Melanocyte of skin (primary cell): ENCODE measurements around the gene LYPD5. TPM values are rescaled to one million over a fixed set of nuclear protein-coding genes. Genes with fewer than 3 reads are reported as not detected.

Experiments used
- total RNA-seq, 2 donors: library from RNA; depleted of rRNA; stranded (reverse); fragments of >200 nt; gene quantifications; 2 replicates each; pipeline ENCODE4 v1.2.3, GENCODE V29; 2012

Gene LYPD5, protein sequence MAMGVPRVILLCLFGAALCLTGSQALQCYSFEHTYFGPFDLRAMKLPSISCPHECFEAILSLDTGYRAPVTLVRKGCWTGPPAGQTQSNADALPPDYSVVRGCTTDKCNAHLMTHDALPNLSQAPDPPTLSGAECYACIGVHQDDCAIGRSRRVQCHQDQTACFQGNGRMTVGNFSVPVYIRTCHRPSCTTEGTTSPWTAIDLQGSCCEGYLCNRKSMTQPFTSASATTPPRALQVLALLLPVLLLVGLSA
- 1 to 10 TPM; 1.0 to 3.0 TPM for total RNA-seq

DNA sequence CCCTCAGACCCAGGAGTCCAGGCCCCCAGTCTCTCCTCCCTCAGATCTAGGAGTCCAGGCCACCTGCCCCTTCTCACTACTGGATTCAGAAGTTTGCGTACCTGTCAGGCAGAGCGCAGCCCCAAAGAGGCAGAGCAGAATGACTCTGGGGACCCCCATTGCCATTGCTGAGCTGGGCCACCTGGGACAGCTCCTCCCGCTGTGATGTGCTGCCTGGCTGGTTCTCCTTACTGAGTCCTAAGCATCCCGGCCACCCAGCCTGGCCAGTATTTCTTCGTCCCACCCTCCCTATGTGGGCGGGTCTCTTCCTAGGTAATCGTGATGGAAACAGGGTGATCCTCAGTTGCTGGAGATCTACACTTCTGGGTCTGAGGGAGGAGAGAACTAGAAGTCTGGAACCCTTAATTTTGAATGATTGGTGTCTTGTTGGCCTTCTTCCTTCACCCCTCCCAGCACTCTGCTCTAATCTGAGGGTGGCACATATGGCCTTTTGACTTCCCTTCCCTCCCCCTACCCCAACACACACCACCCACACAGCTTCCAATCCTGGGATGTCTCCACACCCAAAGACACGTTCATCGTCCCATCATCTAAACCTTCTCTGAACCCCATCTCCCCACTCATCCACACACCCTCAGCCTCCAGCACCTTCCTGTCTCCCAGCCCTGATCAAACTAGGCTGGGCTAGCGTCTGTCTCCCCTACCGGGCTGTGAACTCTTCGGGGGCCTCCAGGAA lies at the start of gene LYPD5:
Gene LYPD5, minus strand, starts transcription at position 232 of the 736 bp plus-strand sequence. Its CDS starts 67 bp downstream, at position 165.

DNA sequence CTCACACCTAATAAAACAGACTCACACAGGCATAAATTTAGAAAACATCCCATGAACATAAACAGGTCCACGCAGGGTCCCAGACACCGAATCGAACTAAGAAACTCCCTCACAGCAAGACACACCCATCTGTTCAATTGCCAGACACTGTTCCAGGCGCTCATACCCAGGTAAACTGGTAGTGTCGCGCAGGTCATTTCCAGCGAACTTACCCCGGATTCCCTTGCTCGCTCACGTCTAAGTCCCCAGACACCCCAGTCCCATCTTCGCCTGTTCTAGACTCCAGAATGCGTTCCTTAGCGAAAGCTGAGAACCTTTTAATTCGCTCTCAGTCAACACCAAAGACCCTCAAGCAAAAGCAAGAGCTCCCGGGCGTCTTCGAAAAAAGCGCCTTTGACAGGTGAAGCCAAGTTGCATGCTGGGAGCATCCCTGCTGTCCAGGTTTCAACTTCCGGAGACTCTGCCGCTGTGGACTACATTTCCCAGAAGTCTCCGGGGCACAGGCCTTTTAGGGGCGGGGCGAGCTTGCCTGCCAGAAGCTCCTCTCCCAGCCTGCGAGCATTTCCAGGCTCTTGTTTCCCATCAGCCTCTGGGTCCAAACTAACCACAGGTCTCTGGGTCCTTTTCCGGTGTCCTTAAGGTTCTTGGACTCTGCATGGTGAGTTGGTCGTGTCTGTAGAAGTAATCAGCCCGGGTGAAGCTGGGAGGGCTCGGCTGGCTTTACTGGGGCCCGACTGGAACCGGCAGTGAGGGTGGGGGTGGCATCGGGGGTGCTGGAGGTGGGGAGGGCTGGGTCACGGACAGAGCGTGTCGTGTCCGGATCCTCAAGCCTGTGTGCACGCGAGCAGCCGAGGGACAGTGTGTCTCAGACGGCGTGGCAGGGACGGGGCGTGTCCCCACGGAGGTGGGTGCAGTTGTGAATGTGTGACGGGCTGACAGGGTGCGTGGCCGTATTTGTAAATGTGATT lies 24.8 kb upstream of the LYPD5 start, which contains the start of gene ZNF283:
Gene ZNF283, plus strand, starts transcription at position 535 of the 968 bp plus-strand sequence. CDS start 6,184 bp downstream, outside the sequence.

GRCh38 chr19:43780706-43781525 lies 21.3 kb downstream of the LYPD5 start, which contains the start of gene KCNN4:
Gene KCNN4 (minus strand): TSS chr19:43780973. CDS start chr19:43780861, 112 bp downstream.

DNA sequence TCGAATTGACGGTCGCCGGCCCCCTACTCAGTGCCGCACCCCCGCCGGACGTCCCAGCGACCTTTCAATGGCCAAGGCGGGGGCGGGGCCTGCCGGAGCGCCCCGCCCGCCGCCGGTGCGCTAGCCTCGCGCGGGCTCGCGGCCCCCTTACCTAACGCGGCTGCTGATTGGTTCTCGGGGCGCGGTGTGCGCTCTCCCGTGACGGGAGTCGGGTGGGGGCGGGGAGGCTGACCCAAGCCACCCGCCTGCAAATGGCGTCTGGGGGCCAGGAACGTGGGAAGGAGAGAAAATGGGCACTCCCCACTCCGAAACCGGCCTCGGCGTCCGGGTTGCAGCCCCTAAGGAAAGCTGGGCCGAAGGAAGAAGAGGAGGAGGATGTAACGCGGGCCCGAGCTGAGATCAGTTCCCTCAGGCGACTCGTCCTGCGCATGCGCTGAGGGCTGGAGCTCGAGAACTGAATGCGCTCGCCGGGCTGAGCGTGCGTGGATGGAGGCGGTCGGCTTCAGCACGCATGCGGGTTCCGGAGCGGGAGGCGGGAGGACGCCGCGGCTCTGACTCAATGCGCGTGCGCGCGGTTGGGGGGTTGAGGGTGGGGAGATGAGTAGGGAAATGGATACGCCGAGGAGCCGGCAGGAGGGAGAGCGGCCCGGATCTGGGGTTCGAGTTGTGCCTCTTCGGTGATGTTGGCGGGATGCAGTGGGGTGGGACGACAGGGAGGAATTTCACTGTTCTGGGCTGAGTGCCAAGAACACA lies 47.6 kb downstream of the LYPD5 start, which contains the start of gene SMG9:
Gene SMG9, minus strand, starts transcription at position 460 of the 753 bp plus-strand sequence. CDS start 4,221 bp downstream, outside the sequence.

Other genes with a start within 250 kb of the LYPD5 start
- gene XRCC1, start 226.9 kb downstream of the LYPD5 start, total RNA-seq: 10 to 100 TPM; 22.0 to 30.3 TPM
- 1 to 10 TPM; 5.5 to 6.3 TPM for gene PINLYP, start 226.6 kb downstream of the LYPD5 start, total RNA-seq
- 10 to 100 TPM; 27.0 to 29.3 TPM for gene IRGQ, start 206.3 kb downstream of the LYPD5 start, total RNA-seq
- gene ZNF576, start 205.9 kb downstream of the LYPD5 start, total RNA-seq: 10 to 100 TPM; 14.1 to 14.3 TPM
- gene SRRM5, start 190.4 kb downstream of the LYPD5 start, total RNA-seq: not detected
- 10 to 100 TPM; 23.6 to 32.0 TPM for gene ZNF428, start 182.8 kb downstream of the LYPD5 start, total RNA-seq
- 1 to 10 TPM; 4.7 to 5.9 TPM for gene CADM4, start 162.6 kb downstream of the LYPD5 start, total RNA-seq
- gene PLAUR, start 132.3 kb downstream of the LYPD5 start, total RNA-seq: 10 to 100 TPM in 1 of 2 donors, 1 to 10 TPM in 1; 6.5 to 38.6 TPM
- gene IRGC, start 86.4 kb downstream of the LYPD5 start, total RNA-seq: not detected
- 1 to 10 TPM; 8.9 to 9.0 TPM for gene SMG9, start 47.5 kb downstream of the LYPD5 start, total RNA-seq
- 1 to 10 TPM in 1 of 2 donors, under 1 TPM in 1; 0.34 to 5.0 TPM for gene KCNN4, start 21.5 kb downstream of the LYPD5 start, total RNA-seq
- gene ZNF283, start 24.9 kb upstream of the LYPD5 start, total RNA-seq: 1 to 10 TPM; 6.5 to 9.3 TPM
- 1 to 10 TPM; 1.3 to 1.4 TPM for gene ZNF404, start 81.5 kb upstream of the LYPD5 start, total RNA-seq
- gene ZNF45, start 132.8 kb upstream of the LYPD5 start, total RNA-seq: 10 to 100 TPM; 16.9 to 23.3 TPM
- gene ZNF221, start 148.8 kb upstream of the LYPD5 start, total RNA-seq: 1 to 10 TPM; 7.9 to 8.0 TPM
- 1 to 10 TPM; 4.8 to 5.0 TPM for gene ZNF155, start 181.7 kb upstream of the LYPD5 start, total RNA-seq
- 1 to 10 TPM; 3.4 to 4.7 TPM for gene ZNF230, start 200.5 kb upstream of the LYPD5 start, total RNA-seq
- 1 to 10 TPM; 5.3 to 7.2 TPM for gene ZNF222, start 222.9 kb upstream of the LYPD5 start, total RNA-seq
- 1 to 10 TPM; 3.0 to 5.2 TPM for gene ZNF223, start 249.6 kb upstream of the LYPD5 start, total RNA-seq